SH-SY5Y (cell line): ENCODE results near the gene OR2A5.

ENCODE experiments used
- GATA2 ChIP-seq: IDR thresholded peaks from 2 replicates; pipeline ENCODE4 v1.6.1; 2011; ENCODE audit warnings: mild to moderate bottlenecking, low read depth, low read length
- GATA3 ChIP-seq: IDR thresholded peaks from 2 replicates; pipeline ENCODE4 v1.6.1; 2011; ENCODE audit warnings: low read depth, mild to moderate bottlenecking, low read length, moderate library complexity

- TF ChIP-seq GATA2 (no peak), GATA3 (no peak)
Observed at GRCh38 chr7:144098776-144099175, 50.0 kb downstream of the OR2A5 start.
